GM21390 (cell line): ENCODE results near the gene CD300LB.

Source experiments
- ATAC-seq: cut with Tn5 transposase; IDR thresholded peaks from one replicate; pipeline ENCODE4 v1.9.1; 2021; ENCODE audit not compliant: unreplicated experiment

The CD300LB gene

GRCh38 chr17:74550602-74551001 is 19.3 kb upstream of the CD300LB start:
- ATAC-seq, result no peak

DNA sequence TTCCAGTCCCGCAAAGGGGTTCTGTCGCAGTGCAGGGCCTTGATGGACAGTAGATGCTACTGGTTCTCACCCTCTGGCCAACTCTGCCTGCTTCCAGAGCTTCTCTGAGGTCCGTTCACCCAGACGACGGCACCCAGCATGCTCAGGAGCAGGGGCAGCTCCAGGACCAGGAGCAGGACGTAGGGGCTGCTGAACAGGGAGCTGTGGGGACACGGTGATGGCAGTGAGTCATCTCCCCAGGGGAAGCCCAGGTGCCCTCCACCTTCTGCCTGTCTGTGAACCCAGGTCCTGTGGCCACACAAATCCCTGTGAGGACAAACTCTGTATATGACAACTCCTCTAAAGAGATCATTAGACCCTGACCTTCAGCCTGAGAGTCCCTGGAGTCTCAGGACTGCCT is 18.1 kb upstream of the CD300LB start:
- no peak for ATAC-seq

- ATAC-seq, result no peak
These were observed 16.5 kb upstream of the CD300LB start for GRCh38 chr17:74547736-74548135.

- ATAC-seq, result no peak
These were observed 16.0 kb upstream of the CD300LB start for GRCh38 chr17:74547264-74547663.

DNA sequence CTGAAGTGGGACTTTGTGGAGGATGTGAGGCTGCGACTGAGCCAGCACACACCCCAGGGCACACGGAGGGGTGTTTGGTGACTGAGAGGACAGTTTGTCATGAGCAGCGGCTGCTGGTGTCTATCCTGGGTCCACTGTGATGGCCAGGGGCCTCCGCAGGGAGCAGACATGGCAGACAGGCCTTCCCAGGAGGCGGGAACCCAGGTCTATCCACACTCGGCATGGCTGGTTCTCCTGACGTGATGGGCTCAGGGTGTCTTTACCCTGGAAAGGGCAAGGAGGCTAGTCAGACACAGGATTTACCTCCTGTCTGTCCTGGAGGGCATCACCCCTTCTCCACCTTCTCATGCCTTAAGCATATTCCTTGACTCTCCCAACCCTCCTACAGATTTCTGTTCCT is 15.3 kb upstream of the CD300LB start:
- no peak for ATAC-seq

DNA sequence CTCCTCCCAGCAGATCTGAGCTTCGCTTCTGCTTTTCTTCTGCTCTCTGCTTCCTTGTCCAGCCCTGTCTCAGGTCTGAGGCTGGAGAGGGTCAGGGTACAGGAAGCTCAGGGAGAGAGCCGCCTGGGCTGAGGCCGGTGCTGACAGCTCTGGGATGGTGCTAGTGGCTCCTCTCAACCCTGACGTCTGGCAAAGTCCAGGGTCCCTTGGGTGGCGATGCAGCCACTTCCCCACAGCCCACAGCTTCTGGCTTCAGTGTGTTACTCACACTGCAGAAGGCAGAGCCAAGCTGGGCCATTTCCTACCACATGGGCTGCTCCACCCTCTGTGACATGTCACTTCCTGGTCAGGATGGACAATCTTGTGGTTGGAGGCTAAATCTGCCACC is 14.6 kb upstream of the CD300LB start, which contains the start of gene CD300C:
CD300C (minus strand) TSS at position 273 of the 388 bp plus-strand sequence. CDS start 333 bp downstream, outside the sequence.
- no peak for ATAC-seq

- ATAC-seq, result no peak
These were observed 13.9 kb upstream of the CD300LB start for GRCh38 chr17:74544991-74545842.

DNA sequence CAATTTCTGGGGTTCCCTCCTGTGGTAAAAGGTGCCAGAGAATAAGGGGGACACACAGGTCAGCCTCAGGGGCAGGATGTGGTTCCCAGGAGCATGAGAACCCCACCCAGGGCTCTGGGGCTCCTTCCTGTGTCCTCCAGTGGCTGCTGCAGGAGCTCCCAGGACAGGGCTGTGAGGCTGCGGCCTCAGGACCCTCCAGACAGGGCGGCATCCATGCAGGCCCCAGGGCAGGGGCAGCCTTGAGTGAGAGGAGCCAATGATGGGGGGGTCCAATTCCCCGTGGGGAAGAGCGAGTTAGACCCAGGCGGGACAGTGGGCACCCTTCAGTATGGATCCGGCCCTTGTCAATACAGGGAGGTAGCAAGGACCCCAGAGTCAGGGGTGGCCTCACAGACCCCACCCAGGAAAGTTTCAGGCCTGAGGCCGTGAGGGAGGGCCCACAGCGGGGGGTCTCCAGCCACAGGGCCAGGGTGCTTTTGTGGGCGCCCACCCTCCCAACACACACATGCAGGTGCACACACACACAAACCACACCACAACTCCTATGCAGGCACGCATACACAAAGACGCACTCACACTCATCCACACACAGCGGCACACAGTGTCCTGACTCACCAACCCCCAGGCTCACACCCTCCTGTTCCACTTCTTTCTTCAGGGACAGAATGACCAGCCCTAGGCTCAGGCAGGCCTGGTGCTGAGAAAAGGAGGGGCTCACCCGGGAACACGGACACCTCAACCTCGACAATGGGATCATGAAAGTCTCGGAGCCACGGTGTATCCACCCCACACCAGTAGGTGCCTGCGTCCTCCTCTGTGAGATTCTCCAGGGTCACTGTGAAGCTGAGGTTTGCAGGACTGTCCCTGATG is 12.9 kb upstream of the CD300LB start:
- ATAC-seq, result no peak

- no peak for ATAC-seq
These were observed 12.1 kb upstream of the CD300LB start for GRCh38 chr17:74543406-74543805.

DNA sequence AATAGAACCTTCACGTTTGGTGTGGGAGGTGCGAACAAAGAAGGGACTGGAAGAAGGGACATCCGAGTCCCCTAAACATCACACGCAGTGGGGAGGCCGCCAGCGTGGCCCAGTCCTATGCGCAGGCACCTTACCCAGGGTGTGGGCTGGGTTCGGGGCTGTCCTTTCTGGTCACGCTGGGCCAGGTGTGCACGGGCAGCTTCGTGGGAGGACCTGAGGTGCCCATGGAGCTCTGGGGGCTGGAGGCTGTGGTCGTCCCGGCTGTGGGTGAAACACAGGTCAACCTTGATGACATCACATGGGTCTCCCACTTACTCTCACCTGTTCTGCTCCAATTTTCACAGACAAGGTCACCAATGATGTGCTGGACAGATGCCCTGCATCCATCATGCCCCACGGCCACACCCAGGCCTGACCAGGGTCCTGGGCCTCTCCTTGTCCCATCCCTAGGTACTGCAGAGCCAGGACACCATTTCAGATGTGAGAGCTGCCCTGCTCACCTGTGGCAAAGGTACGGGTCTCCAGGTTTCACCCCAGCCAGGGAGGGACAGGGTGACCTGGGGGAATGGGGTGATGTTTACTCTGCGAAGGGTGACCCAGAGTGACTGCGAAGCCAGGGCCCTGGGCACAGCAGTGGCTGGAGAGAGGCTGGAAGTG is 11.6 kb upstream of the CD300LB start:
- no peak for ATAC-seq

DNA sequence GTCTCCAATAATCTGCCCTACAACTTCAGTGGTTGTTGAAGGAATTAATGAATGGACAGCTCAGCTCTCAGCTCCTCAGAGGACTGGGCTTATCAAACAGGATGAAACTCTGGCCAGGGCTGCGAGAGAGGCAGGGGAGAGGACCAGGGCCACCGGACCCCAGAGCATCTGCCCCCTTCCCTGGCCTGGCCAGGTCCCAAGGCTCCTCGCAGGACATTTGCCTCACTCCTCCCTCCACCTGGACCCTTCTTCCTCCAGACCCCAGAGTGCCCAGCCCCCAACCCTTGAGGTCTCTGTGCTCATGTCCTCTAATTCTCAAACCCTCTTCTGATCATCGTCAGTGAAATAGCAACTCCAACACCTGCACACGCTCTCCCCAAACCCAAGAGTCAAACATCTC is 10.9 kb upstream of the CD300LB start:
- ATAC-seq, result no peak

- no peak for ATAC-seq
These were observed 10.2 kb upstream of the CD300LB start for GRCh38 chr17:74541176-74542111.

GRCh38 chr17:74539281-74539820 is 8.1 kb upstream of the CD300LB start:
- ATAC-seq, result no peak

- no peak for ATAC-seq
These were observed 5.6 kb upstream of the CD300LB start for GRCh38 chr17:74536890-74537289.

DNA sequence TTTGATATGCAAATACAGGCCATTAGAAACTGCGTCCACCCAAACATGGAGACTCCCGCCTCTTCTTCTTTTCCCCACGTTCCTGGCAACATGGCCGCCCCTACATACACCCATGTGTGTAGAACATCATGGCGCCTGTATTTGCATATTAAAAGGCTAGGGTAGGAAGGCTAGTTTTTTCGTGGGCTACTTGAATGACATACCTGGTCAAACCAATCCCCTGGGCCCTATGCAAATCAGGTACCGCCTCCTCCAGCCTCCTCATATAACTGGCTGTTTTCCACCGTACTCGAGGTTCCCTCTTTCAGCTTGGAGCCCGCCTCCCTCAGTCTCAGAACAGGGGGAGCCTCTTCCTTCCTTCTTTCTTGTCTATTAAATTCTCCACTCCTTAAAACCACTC is 840 bp upstream of the CD300LB start:
- no peak for ATAC-seq

DNA sequence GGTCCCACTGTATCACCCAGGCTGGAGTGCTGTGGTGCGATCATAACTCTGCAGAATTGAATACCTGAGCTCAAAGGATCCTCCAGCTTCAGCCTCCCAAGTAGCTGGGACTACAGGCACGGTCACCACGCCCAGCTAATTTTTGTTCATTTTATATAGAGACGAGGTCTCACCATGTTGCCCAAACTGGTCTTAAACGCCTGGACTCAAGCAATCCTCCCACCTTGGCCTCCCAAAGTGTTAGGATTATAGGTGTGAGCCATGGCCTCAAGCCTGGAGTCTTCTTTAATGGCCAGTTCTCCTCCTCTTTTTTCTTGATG is 484 bp downstream of the CD300LB start:
- no peak for ATAC-seq

- ATAC-seq, result no peak
These were observed 2.0 kb downstream of the CD300LB start for GRCh38 chr17:74529243-74529642.

DNA sequence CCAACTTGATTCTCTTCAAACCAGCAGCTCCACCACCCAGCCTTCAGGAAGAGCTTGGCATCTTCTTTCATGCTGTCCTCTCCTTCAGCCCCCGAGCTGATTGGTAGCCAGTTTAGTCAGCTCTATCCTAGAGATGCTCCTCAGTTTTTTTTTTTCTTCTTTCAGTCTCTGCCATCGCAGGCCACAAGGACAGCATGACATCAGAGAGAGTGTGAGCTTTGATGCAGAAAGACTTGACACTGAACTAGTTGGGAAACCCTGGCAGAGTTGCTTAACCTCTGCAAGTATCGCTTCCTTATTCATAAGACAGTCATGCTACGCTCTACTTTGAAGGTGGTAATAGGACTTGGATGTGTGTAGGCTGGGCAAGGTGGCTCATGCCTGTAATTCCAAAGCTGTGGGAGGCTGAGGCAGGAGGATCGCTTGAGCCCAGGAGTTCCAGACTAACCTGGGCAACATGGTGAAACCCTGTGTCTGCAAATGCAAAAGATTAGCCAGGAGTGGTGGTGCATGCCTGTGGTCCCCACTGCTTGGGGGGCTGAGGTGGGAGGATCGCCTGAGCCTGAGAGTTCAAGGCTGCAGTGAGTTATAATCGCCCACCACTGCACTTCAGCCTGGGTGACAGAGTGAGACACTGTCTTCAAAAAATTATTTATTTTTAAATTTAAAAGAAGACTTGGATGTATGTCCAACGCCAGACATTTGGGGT is 2.6 kb downstream of the CD300LB start:
- peak; percentile 73 for ATAC-seq

DNA sequence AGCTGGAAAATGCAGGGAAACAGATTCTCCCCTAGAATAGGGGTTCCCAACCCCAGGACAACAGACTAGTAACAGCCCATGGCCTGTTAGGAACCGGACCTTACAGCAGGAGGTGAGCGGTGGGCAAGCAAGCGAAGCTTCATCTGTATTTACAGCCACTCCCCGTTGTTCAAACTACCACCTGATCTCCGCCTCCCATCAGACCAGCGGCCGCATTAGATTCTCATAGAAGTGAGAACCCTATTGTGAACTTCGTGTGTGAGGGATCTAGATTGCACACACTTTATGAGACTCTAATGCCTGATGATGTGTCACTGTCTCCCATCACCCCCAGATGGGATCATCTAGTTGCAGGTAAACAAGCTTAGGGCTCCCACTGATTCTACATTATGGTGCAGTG is 3.5 kb downstream of the CD300LB start:
- ATAC-seq, result no peak

DNA sequence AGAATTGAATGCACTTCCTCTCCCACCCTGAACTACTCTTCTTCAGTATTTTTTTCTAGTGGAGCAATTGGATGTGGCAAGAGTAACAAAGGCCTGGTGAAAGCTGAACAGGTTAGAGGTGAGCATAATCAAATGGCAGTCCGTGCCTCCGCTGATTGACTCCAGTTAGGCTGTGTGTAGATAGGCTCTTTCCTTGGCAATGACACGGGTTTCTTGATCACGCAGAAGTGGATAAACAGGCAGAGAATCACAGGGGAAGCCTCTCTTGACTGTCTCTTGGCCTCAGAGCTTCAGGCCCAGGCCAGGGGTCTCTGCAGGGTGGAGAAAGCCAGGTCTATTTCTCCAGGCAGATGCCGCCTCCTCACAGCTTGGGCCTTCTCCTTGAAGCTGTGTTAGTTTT is 4.2 kb downstream of the CD300LB start:
- no peak for ATAC-seq
